ENCODE data around the gene MFGE8.

Gene MFGE8

GRCh38 chr15:88891540-88892254 lies 21.5 kb downstream of the MFGE8 start:
- no peak for DNase-seq (ENCODE audit: extremely low read depth, low read depth)
- no peak overlapping the region for H3K4me3 ChIP-seq (replicated peaks; ENCODE audit: low read depth, low read length)
- no peak for TF ChIP-seq CTCF (IDR thresholded peaks at IDR 0.05; ENCODE audit: low read depth, low read length, missing control alignments)

GRCh38 chr15:88890495-88890894 lies 22.7 kb downstream of the MFGE8 start:
- no peak for TF ChIP-seq CTCF (IDR thresholded peaks at IDR 0.05; ENCODE audit: low read depth, low read length, missing control alignments)
- H3K4me3 ChIP-seq (replicated peaks; ENCODE audit: low read depth, low read length) = no peak overlapping the region
- no peak for DNase-seq (ENCODE audit: extremely low read depth, low read depth)

- no peak for TF ChIP-seq CTCF (IDR thresholded peaks at IDR 0.05; ENCODE audit: low read depth, low read length, missing control alignments)
- H3K4me3 ChIP-seq (replicated peaks; ENCODE audit: low read depth, low read length) = no peak overlapping the region
- no peak for DNase-seq (ENCODE audit: extremely low read depth, low read depth)
Observed at GRCh38 chr15:88888719-88889118, 24.5 kb downstream of the MFGE8 start.

GRCh38 chr15:88887068-88887580 lies 26.1 kb downstream of the MFGE8 start:
- no peak overlapping the region for H3K4me3 ChIP-seq (replicated peaks; ENCODE audit: low read depth, low read length)
- no peak for DNase-seq (ENCODE audit: extremely low read depth, low read depth)
- no peak for TF ChIP-seq CTCF (IDR thresholded peaks at IDR 0.05; ENCODE audit: low read depth, low read length, missing control alignments)

- TF ChIP-seq CTCF (IDR thresholded peaks at IDR 0.05; ENCODE audit: low read depth, low read length, missing control alignments) = no peak
- no peak overlapping the region for H3K4me3 ChIP-seq (replicated peaks; ENCODE audit: low read depth, low read length)
- DNase-seq (ENCODE audit: extremely low read depth, low read depth) = no peak
Observed at GRCh38 chr15:88882785-88883184, 30.4 kb downstream of the MFGE8 start.

- DNase-seq (ENCODE audit: extremely low read depth, low read depth) = no peak
- no peak for TF ChIP-seq CTCF (IDR thresholded peaks at IDR 0.05; ENCODE audit: low read depth, low read length, missing control alignments)
- no peak overlapping the region for H3K4me3 ChIP-seq (replicated peaks; ENCODE audit: low read depth, low read length)
Observed at GRCh38 chr15:88881775-88882174, 31.4 kb downstream of the MFGE8 start.

Data from HFF-Myc (cell line).